SK-N-SH treated with all-trans-retinoic acid at 6 μM for 48 hours (cell line): Measurements from ENCODE around the gene BARX2.

Experiments
- TSHZ2 ChIP-seq: fragments of 250-450 bp; sonication (Bioruptor Pico); IDR thresholded peaks from 2 replicates; pipeline ENCODE4 v1.5.0; 2020; ENCODE audit warnings: mild to moderate bottlenecking, moderate library complexity
- ZFP30 ChIP-seq: fragments of 450-650 bp; formaldehyde crosslinking; IDR thresholded peaks from 2 replicates; pipeline ENCODE4 v1.5.0; 2022; ENCODE audit warnings: mild to moderate bottlenecking, moderate library complexity

GRCh38 chr11:129372609-129373488 lies 2.8 kb upstream of the BARX2 start:
- TF ChIP-seq TSHZ2 (no peak), ZFP30 (CRISPR knock-in tag) (no peak)
